CD4-positive, alpha-beta T cell treated with Interleukin-17A for 1 hour (primary cell): ENCODE data around the gene MLXIPL.
"Not testable (repeated sequence)": the region's sequence is repeated elsewhere in the genome, so short reads cannot be mapped to it uniquely, and the experiment has no call there.

Experiments
- DNase-seq: peaks from one replicate; pipeline ENCODE4 v3.0.0-alpha.2; 2020

MLXIPL gene

GRCh38 chr7:73612598-73613269 lies 11.6 kb downstream of the MLXIPL start:
- no peak for DNase-seq

- no peak for DNase-seq
These were observed 13.2 kb downstream of the MLXIPL start for GRCh38 chr7:73611017-73611555.

DNA sequence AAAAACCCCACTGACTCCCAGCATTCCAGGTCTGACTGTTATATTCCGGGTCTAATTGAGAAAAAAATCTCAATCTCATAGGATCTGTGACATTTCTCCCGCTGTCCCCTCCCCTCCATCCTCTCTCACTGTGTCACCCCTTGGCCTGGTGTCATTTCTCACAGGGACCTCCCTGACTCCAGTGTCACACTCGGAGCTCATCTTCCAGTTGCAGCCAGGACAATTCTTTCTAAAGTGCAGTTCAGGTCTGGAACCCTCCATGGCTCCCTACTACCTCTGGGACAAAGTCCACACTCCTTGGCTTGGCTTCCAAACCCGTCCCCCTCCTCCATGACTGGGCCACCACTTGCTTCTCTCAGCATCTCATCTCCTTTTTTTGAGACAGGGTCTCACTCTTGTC lies 14.2 kb downstream of the MLXIPL start:
- DNase-seq = no peak

DNA sequence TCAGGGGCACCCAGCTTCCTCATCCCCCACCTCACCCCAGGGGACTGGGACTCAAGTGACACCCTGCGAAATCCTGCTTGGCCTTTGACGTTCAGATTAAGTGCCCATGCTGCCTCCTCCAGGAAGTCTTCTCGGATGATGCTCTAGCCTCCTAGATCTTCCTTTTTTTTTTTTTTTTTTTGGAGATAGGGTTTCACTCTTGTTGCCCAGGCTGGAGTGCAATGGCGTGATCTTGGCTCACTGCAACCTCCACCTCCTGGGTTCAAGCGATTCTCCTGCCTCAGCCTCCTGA lies 16.7 kb downstream of the MLXIPL start:
- not testable (repeated sequence) for DNase-seq

DNA sequence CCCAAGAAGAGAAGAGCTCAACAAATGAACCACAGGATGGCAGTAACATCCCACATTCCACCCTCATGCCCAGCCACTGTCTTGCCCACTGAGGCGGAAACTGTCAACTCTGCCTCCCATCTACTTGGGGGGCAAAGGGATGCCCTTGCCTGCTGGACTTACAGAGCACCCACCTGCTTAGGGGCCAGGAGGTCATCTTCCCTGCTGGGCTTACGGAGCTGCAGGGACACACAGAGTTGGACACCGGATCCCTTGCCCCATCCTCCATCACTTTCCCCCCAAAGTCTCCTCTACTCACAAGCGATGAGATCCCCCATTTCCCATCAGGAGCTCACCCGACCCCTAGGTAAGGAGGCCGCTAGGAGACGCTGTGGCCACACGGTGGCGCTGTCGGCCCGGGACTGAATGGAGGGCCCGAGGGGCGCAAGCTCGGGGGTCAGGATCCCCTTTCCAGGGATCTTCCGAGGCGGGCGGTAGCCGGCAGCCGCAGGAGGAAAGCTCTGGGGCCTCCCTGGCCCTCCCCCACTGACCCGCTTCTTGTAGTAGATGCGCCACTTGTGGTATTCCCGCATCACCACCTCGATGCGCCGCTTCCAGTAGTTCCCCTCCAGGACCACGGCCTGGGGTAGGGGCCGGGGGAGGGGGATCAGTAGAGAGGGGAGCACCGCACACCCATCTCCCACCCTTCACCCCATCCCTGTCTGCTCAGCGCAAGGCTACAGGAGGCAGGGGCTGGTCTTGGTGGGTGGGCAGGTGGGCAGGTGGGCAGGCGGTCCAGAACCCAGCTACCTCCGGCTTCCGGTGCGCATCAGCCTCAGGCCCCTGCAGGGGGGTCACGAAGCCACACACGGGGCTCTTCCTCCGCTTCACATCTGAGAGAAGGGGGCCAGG lies 17.3 kb downstream of the MLXIPL start:
- peak; percentile 60 for DNase-seq

- no peak for DNase-seq
These were observed 18.6 kb downstream of the MLXIPL start for GRCh38 chr7:73605601-73606220.

GRCh38 chr7:73602721-73603651 lies 21.3 kb downstream of the MLXIPL start:
- DNase-seq = no peak

- DNase-seq = no peak
These were observed 24.4 kb downstream of the MLXIPL start for GRCh38 chr7:73599916-73600315.

GRCh38 chr7:73599151-73599882 lies 25.0 kb downstream of the MLXIPL start:
- DNase-seq = no peak

DNA sequence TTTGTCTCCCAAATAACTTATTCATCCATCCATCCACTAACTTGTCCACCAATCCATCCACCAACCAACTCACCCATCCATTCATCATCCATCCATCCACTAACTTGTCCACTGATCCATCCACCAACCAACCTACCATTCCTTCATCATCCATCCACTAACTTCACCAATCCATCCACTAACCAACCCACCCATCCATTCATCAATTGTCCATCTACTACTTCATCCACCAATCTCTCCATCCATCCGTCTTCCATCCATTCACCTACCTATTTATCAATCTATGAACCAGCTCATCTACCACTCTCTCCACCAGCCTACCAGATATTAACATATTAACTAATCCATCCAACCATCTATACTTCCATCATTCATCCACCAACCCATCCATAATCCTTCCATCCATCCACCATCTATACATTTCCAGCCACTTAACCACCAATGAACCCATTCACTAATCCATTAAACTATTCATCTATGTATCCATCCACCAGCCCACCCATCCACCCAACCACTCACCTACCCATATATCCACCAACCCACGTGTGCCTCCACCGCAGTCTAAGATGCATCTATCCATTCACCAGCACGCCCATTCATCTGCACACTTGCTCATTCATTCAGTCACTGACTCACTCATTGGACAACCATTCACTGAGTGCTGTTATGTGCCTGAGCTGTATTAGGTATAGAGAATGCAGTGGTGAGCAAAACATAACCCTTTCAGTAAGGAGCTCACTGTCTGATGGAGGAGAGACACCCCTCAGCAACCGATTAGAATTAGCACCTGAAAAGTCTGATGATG lies 26.1 kb downstream of the MLXIPL start:
- no peak for DNase-seq

DNA sequence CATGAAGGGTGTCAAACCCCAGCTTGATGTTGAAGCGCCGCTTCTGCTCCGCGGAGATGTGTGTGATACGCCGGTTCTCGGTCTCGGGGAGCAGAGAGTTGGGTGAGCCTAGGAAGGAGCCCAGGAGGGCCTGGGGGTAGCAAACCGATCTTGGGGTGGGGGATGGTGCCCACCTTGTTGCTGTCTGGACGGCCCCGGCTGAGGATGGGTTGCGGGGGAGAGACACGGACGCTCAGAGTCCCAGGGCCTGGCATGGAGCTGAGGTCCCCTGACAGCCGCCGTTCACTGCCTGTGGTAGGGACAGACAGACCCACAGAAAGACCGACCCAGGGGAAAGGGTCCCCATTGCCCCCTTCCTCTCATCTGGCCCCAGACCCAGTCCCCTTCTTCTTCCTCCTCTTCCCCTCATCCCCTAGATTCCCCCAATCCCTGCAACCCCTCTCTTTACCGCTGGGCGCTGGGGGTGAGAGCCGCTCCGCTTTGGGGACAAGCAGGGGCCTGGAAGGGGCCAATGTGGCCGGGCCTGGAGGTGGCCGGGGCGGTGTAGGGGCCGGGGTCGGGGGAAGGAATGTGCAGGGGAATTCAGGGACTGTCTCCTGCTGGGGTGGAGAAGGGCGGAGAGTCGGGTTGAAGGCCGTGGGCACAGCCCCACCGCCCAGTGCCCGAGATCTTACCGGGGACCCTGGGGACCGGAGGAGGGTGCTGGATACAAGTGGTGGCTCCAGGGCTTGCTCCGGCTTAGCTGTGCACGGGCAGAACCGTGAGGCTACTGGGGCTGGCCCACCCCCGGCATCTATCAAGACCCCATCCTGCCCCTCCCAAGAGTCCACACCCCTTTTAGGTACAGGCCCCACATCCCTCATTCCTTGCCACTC lies 27.9 kb downstream of the MLXIPL start:
- DNase-seq = no peak

GRCh38 chr7:73595358-73595757 lies 29.0 kb downstream of the MLXIPL start:
- DNase-seq = no peak

DNA sequence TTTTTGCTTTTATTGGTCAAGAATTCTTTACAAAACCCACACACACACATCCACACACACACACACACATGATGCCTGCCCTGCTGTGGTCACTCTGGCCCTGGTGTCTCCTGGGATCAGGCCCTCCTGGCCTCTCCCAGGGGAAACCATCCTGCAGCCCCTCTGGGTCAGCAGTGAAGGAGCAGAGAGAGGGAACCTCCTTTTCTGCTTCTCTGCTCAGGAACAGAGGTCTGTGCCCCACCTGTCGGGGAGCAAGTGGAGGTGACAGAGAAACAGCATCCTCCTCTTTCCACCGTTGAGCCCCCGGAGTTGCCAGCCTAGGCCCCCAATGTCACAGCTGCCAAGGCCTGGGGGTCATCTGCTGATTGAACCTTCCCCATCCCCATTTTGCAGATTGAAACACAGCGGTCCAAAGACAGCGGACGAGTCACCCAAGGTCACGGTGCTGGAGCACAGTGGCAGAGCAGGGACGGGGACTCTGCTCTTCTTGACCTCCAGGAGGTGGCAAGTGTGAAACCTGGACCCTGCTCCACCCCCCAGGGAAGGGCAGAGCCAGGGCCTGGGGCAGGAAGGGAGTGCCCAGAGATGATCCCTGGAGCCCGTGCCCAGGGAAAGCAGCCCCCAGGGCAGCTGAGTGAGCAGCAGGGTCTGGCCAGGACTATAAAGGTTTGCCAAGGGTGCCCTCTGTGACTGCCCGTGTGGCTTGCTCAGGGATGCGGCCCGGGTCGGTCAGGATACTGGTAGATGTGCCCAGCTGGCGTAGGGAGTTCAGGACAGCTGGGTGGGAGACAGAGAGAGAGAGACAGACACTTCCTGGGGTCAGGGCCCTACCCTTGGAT lies 30.9 kb downstream of the MLXIPL start:
- no peak for DNase-seq

- DNase-seq = no peak
These were observed 37.4 kb downstream of the MLXIPL start for GRCh38 chr7:73586911-73587310.

GRCh38 chr7:73585196-73585595 lies 39.1 kb downstream of the MLXIPL start:
- DNase-seq = no peak

DNA sequence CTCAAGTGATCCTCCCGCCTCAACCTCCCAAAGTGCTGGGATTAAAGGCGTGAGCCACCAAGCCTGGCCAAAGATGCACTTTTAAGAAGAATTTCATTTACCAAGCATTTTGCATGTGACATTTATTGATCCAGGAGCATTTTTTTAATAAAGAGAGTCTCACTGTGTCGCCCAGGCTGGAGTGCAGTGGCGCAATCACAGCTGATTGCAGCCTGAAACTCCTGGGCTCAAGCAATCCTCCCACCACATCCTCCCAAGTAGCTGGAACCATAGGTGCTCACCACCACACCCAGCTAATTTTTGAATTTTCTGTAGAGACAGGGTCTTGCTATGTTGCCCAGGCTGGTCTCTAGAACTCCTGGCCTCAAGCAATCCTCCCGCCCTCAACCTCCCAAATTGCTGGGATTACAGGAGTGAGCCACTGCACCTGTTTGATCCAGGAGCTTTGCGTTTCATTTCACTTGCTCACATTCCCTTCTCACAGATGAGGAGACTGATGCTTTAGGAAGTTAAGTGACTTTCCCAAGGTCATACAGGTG lies 41.6 kb downstream of the MLXIPL start:
- DNase-seq = no peak

DNA sequence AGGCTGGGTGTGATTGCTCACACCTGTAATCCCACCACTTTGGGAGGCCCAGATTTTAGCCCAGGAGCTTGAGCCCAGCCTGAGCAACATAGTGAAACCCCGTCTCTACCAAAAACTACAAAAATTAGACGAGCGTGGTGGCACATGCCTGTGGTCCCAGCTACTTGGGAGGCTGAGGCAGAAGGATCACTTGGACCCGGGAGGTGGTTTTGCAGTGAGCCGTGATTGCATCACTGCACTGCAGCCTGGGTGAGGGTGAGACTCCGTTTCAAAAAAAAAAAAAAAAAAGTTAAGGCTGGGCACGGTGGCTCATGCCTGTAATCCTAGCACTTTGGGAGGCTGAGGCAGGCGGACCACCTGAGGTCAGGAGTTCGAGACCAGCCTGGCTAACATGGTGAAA lies 43.3 kb downstream of the MLXIPL start:
- not testable (repeated sequence) for DNase-seq

DNA sequence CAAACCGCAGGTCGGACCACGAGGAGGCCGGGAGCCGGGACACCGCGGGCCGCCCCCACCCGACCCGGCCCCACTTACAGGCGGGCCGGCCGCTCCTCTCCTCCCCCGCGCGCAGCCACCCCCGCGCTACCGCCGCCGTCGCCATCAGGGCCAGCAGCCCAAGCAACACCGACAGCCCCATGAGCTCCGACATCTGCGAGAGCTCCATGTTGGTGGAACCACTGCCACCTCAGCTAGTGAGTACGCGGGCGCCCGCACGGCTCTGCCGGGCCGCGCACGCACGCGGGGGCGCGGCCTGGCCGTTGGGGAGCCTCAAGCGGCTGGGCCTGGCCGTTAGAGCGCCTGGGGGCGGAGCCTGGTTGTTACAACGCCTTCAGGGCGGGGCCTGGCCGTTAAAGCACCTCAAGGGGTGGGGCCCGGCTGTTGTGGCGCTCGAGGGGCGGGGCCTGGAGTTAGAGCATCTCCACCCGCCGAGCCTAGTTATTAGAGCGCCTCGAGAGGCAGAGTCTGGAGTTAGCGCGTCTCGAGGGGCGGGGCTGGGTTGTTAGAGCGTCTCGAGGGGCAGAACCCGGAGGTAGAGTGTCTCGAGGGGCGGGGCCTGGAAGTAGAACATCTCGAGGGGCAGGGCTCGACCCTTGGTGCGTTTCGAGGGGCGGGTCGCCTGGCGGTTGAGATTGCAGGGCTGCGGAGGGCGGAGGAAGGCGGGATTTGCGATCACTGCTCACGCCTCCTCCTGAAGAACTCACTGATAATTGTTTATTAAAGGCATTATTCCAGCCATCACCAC lies 45.8 kb downstream of the MLXIPL start, which contains the start of gene TBL2:
TSS of gene TBL2 (minus strand) at position 238 of the 787 bp plus-strand sequence. CDS start at position 208, 30 bp downstream.
- peak; percentile 99 for DNase-seq
